Measurements from ENCODE around the gene GALNTL6.
"Not testable (repeated sequence)": the region's sequence is repeated elsewhere in the genome, so short reads cannot be mapped to it uniquely, and the experiment has no call there.

Gene GALNTL6

GRCh38 chr4:172404676-172405075 is 591.5 kb downstream of the GALNTL6 start:
- TF ChIP-seq CTCF (IDR thresholded peaks at IDR 0.05; ENCODE audit: low read depth, low read length), result no peak

GRCh38 chr4:172410363-172410762 is 597.2 kb downstream of the GALNTL6 start:
- no peak for DNase-seq (ENCODE audit: extremely low read depth, low read depth)
- TF ChIP-seq CTCF (IDR thresholded peaks at IDR 0.05; ENCODE audit: low read depth, low read length), result no peak

More at GRCh38 chr4:172404676-172405075, 591.5 kb downstream of the GALNTL6 start:
- no peak for DNase-seq (ENCODE audit: extremely low read depth, low read depth)

GRCh38 chr4:172411149-172411548 is 597.9 kb downstream of the GALNTL6 start:
- TF ChIP-seq CTCF (IDR thresholded peaks at IDR 0.05; ENCODE audit: low read depth, low read length), result no peak
- DNase-seq (ENCODE audit: extremely low read depth, low read depth), result no peak

GRCh38 chr4:172412851-172413580 is 599.8 kb downstream of the GALNTL6 start:
- no peak for DNase-seq (ENCODE audit: extremely low read depth, low read depth)
- TF ChIP-seq CTCF (IDR thresholded peaks at IDR 0.05; ENCODE audit: low read depth, low read length), result no peak

- not testable (repeated sequence) for DNase-seq (ENCODE audit: extremely low read depth, low read depth)
Observed at GRCh38 chr4:172428979-172429378, 615.8 kb downstream of the GALNTL6 start.

- no peak for TF ChIP-seq CTCF (IDR thresholded peaks at IDR 0.05; ENCODE audit: low read depth, low read length)
- no peak for DNase-seq (ENCODE audit: extremely low read depth, low read depth)
Observed at GRCh38 chr4:172480471-172480870, 667.3 kb downstream of the GALNTL6 start.

- TF ChIP-seq CTCF (IDR thresholded peaks at IDR 0.05; ENCODE audit: low read depth, low read length), result no peak
Observed at GRCh38 chr4:172481802-172482508, 668.8 kb downstream of the GALNTL6 start.

More at GRCh38 chr4:172481802-172482508, 668.8 kb downstream of the GALNTL6 start:
- no peak for DNase-seq (ENCODE audit: extremely low read depth, low read depth)

Data from AG09319 (cell line).